Measurements from ENCODE around the gene PSRC1.

The PSRC1 gene

DNA sequence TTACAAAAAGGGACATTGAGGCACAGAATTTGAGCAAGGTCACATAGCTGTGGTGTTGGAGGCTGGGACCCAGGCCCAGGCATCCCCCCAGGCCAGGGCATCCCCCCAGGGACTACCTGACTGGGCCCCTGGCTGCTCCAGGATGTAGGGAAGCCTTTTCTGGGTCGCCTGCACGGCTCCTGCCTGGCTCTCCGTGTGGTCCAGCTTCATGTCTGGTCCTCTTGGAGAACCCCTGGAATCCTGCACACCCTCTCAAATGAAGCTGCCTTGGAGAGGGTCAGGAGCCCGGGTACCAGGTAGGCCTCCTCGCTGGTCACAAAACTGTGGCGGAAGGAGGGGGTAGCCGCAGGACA, 34.5 kb downstream of the PSRC1 start:
- peaks cover 37% of the 10 kb centered on the region for H3K4me1 ChIP-seq (ENCODE audit: insufficient read depth, low read length)

DNA sequence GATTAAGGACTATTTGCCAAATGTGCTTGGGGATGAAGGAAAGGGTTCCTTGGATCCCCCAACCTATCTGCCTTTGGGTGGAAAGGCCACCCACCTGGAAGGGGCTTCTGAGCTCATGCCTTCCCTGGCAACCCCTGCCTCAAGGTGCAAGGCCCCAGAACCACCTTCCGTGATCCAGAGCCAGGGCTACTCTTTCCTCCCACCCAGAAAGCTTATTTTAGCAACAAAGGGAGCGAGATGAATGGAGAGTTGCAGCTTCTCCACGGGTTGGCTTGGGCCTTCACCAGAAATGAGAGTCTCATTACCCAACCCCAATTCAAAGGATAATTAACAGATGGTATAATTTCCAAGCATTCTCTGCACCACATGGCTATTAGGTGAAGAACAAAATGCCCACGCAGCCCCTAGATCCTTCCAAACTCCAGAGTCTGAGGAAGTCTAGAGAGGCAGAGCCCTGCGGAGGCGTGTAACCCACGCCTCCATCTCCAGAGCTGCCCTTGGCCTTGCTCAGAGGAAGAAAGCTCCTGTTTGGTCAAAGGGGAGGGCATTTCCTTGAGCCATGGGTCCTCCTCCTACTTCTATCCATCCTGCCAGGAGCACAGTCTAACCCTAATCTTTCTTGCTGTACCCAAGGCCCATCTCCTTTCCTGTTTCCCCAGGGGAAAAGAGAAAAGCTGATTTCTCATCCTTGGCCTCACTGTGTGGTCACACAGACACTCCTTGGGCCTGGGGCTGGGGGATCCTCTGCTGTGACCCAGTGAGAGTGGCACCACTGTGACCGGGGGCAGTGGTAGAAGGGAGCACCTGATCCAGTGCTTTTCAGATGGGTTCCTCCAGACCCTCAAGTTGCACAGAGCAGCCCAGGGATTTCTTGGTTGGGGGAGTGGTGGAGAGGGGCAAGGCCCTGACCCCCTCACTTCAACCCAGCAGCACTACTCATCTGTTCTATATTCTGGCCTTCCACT, 35.3 kb downstream of the PSRC1 start:
- H3K27me3 ChIP-seq (ENCODE audit: insufficient read depth, low read length): no peaks in the 10 kb centered on the region
- peaks cover 30% of the 10 kb centered on the region for H3K4me1 ChIP-seq (ENCODE audit: insufficient read depth, low read length)
- peaks cover 21% of the 10 kb centered on the region for H3K36me3 ChIP-seq (ENCODE audit: insufficient read depth, low read length)
- H2AFZ ChIP-seq (ENCODE audit: low read depth, low read length): no peak overlapping the region
- H3K4me3 ChIP-seq (ENCODE audit: low read length): no peak overlapping the region
- peaks cover 20% of the 10 kb centered on the region for H3K9me3 ChIP-seq (ENCODE audit: low read length)

More for the DNA sequence above, 34.5 kb downstream of the PSRC1 start:
- H3K27me3 ChIP-seq (ENCODE audit: insufficient read depth, low read length): no peaks in the 10 kb centered on the region
- H3K9me3 ChIP-seq (ENCODE audit: low read length): peaks cover 20% of the 10 kb centered on the region
- H3K4me3 ChIP-seq (ENCODE audit: low read length): no peak overlapping the region
- peaks cover 23% of the 10 kb centered on the region for H3K36me3 ChIP-seq (ENCODE audit: insufficient read depth, low read length)
- no peak overlapping the region for H2AFZ ChIP-seq (ENCODE audit: low read depth, low read length)

DNA sequence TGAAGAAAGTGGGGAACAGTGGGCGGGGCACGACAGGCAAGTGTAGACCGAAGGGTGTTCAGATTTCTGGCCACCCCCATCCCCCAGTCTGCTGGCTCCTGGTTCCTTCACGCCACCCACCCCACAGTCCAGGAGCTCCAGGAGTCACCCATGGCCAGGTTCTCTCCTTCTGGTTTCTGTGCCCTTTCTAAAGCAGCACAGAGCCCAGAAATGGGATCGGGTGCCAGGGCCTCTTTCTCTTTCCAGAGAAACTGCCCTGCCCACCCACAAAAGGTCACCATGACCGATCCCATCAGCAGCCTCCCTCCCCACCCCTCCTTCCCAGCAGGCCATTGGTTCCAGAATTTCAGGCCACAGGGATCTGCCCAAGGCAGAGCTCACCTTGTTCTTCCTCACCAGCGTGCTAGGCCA, 36.8 kb downstream of the PSRC1 start:
- Histone ChIP-seq H3K4me1 (ENCODE audit: insufficient read depth, low read length) (peaks cover 32% of the 10 kb centered on the region), H2AFZ (ENCODE audit: low read depth, low read length) (no peak overlapping the region), H3K27me3 (ENCODE audit: insufficient read depth, low read length) (no peaks in the 10 kb centered on the region), H3K36me3 (ENCODE audit: insufficient read depth, low read length) (peaks cover 5% of the 10 kb centered on the region), H3K9me3 (ENCODE audit: low read length) (peaks cover 7% of the 10 kb centered on the region), H3K4me3 (ENCODE audit: low read length) (no peak overlapping the region)

DNA sequence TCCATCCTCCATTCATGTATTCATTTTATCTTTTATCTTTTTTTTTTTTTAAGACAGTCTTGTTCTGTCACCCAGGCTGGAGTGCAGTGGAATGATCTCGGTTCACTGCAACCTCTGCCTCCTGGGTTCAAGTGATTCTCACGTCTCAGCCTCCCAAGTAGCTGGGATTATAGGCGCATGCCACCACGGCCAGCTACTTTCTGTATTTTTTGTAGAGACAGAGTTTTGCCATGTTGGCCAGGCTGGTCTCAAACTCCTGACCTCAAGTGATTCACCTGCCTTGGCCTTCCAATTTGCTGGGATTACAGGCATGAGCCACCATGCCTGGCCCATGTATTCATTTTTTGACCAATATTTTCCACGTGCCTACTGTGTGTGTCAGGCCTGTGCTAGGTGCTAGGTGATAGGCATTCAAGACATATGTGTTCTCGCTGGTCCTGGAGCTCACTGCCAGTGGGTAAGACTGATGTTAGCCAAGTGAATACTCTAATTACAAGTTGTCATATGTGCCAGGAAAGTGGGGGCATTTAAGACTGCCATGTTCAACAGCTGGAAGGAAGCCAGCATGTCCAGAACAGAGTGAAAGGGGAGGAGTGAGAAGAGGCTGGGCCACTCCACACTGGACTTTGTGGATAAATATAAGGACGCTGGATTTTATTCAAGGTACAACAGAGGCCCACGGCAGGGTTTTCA, 38.9 kb downstream of the PSRC1 start:
- no peak overlapping the region for H3K4me3 ChIP-seq (ENCODE audit: low read length)
- H3K4me1 ChIP-seq (ENCODE audit: insufficient read depth, low read length): peaks cover 22% of the 10 kb centered on the region
- no peak overlapping the region for H2AFZ ChIP-seq (ENCODE audit: low read depth, low read length)
- peaks cover 11% of the 10 kb centered on the region for H3K36me3 ChIP-seq (ENCODE audit: insufficient read depth, low read length)
- no peaks in the 10 kb centered on the region for H3K9me3 ChIP-seq (ENCODE audit: low read length)
- H3K27me3 ChIP-seq (ENCODE audit: insufficient read depth, low read length): no peaks in the 10 kb centered on the region

DNA sequence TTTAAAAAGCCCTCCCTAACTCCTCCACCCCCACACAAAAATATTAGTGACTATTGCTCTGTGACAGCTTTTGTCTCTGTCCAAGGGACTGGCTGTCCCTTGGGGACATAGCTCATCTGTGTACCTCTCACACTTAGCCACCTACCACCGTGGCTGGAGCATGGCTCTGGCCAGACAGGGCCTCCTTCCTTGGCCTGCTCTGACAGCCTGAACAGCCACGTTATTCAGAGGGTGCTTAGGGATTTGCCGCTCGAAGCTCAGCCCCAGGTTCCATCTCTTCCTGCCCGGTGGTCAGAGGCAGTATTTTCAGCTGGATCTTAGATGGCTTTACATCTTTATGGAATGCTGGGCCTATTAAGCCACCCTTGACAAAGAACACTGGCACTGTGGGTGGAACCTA, 39.7 kb downstream of the PSRC1 start:
- no peak overlapping the region for H2AFZ ChIP-seq (ENCODE audit: low read depth, low read length)
- no peak overlapping the region for H3K4me3 ChIP-seq (ENCODE audit: low read length)
- H3K36me3 ChIP-seq (ENCODE audit: insufficient read depth, low read length): peaks cover 19% of the 10 kb centered on the region
- no peaks in the 10 kb centered on the region for H3K27me3 ChIP-seq (ENCODE audit: insufficient read depth, low read length)
- peaks cover 16% of the 10 kb centered on the region for H3K4me1 ChIP-seq (ENCODE audit: insufficient read depth, low read length)
- no peaks in the 10 kb centered on the region for H3K9me3 ChIP-seq (ENCODE audit: low read length)

DNA sequence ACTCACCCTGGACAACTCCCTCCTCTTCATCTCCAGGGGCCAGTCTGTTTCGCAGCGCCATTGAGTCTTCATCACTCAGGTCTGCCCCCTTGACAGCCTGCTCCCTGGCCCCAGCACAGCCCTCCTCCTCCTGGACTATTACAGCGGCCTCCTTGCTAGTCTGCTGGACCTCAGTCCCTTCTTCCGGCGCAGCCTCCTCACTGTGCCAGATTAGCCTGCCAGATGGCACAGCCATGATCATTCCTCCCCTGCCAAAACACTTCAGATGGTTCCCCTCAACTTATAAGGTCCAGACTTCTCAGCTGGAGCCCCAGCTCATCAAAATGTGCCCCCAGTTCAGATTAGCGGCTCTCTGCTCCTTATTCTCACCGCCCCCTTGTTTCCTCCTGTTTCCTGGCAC, 40.6 kb downstream of the PSRC1 start:
- Histone ChIP-seq H3K36me3 (ENCODE audit: insufficient read depth, low read length) (peaks cover 27% of the 10 kb centered on the region), H3K4me3 (ENCODE audit: low read length) (no peak overlapping the region), H3K27me3 (ENCODE audit: insufficient read depth, low read length) (no peaks in the 10 kb centered on the region), H3K9me3 (ENCODE audit: low read length) (no peaks in the 10 kb centered on the region), H2AFZ (ENCODE audit: low read depth, low read length) (no peak overlapping the region), H3K4me1 (ENCODE audit: insufficient read depth, low read length) (peaks cover 16% of the 10 kb centered on the region)

DNA sequence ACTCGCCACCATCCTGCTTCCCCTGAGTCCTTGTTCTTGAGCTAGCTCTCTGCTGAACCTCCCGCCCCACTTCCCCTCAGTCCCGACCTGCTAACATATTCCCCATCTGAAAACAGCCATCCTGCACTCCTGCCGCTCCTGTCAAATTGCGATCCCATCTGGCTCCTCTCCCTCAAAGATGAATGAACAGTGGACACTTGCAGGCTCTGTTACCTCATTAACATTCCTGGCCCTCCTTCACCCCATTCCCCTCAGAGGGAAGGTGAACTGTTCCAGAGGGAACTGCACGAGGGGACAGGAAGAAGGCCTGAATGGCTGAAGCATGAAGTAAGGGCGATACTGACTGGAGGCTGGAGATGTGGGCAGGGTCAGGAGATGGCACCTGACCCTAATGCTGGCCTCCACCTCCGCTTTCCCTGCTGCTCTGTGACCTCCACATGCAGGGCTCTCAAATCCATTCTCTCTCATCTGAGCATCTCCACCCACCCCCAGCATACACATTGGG, 41.1 kb downstream of the PSRC1 start:
- H3K36me3 ChIP-seq (ENCODE audit: insufficient read depth, low read length): peaks cover 32% of the 10 kb centered on the region
- no peaks in the 10 kb centered on the region for H3K9me3 ChIP-seq (ENCODE audit: low read length)
- no peak overlapping the region for H2AFZ ChIP-seq (ENCODE audit: low read depth, low read length)
- H3K4me3 ChIP-seq (ENCODE audit: low read length): no peak overlapping the region
- H3K4me1 ChIP-seq (ENCODE audit: insufficient read depth, low read length): peaks cover 16% of the 10 kb centered on the region
- no peaks in the 10 kb centered on the region for H3K27me3 ChIP-seq (ENCODE audit: insufficient read depth, low read length)

DNA sequence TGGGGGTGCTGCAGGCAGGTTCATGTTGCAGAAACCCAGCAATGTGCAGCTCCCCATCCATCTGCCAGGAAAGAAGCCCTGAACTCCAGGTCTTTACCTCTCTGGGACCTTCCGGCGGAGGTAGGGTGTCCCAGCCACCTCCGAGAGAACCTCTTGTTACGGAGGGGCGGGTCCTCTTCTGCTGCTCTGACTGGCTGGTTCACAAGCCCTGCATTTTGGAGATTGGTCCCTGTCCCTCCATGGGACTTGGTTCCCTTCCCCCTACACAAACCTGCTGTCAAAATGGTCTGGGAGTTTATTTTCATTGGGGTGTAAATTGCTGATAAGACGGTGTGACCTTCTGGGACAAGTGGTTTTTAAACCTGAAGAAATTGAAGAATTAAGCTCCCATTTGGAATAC, 41.6 kb downstream of the PSRC1 start:
- Histone ChIP-seq H3K4me3 (ENCODE audit: low read length) (no peak overlapping the region), H3K4me1 (ENCODE audit: insufficient read depth, low read length) (peaks cover 16% of the 10 kb centered on the region), H3K36me3 (ENCODE audit: insufficient read depth, low read length) (peaks cover 37% of the 10 kb centered on the region), H2AFZ (ENCODE audit: low read depth, low read length) (no peak overlapping the region), H3K9me3 (ENCODE audit: low read length) (no peaks in the 10 kb centered on the region), H3K27me3 (ENCODE audit: insufficient read depth, low read length) (no peaks in the 10 kb centered on the region)

DNA sequence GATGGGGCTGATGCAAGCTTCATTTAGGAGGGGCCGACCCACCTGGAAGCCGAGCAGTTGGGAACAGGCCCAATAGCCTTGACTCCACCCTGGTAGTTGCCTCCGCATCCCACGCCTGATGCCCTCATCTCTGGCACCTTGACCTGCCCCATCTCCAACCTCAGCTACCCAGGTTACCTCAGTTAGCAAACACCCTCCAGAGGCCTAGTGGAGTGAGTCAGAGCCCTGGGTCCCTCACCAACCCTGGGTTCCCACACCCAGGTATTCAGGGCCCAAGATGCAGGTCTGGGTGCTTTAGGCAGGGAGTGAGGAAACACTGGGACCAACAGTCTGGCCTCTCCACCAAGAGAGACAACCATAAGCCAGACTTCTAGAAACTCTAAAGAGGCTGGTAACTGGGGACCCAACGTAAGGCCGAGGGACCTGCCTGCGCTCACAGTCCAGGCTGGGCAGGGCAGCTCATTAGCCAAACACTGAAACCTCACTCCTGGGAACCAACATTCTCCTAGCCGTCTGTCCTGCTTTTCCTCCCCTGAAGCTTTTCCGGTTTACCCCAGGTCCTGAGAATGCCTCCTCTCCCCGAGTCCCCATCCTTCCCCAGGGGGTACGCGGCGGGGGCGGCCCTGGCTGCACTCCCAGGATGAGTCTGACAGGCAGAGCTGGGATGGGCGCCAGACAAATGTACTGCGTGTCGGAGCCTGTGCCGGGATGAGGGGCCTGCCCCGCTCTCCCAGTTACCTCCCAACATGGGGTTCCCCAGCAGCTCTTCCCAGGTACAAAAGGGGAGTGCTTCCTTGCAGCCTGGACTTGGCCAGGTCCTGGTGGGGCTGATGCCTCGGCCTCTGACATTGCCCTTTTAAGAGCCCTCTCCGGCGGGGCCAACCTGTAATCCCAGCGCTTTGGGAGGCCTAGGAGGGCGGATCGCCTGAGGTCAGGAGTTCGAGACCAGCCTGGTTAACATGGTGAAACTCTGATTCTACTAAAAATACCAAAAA, 42.5 kb downstream of the PSRC1 start:
- no peaks in the 10 kb centered on the region for H3K9me3 ChIP-seq (ENCODE audit: low read length)
- H2AFZ ChIP-seq (ENCODE audit: low read depth, low read length): no peak overlapping the region
- peaks cover 46% of the 10 kb centered on the region for H3K36me3 ChIP-seq (ENCODE audit: insufficient read depth, low read length)
- no peak overlapping the region for H3K4me3 ChIP-seq (ENCODE audit: low read length)
- peaks cover 16% of the 10 kb centered on the region for H3K4me1 ChIP-seq (ENCODE audit: insufficient read depth, low read length)
- H3K27me3 ChIP-seq (ENCODE audit: insufficient read depth, low read length): no peaks in the 10 kb centered on the region

DNA sequence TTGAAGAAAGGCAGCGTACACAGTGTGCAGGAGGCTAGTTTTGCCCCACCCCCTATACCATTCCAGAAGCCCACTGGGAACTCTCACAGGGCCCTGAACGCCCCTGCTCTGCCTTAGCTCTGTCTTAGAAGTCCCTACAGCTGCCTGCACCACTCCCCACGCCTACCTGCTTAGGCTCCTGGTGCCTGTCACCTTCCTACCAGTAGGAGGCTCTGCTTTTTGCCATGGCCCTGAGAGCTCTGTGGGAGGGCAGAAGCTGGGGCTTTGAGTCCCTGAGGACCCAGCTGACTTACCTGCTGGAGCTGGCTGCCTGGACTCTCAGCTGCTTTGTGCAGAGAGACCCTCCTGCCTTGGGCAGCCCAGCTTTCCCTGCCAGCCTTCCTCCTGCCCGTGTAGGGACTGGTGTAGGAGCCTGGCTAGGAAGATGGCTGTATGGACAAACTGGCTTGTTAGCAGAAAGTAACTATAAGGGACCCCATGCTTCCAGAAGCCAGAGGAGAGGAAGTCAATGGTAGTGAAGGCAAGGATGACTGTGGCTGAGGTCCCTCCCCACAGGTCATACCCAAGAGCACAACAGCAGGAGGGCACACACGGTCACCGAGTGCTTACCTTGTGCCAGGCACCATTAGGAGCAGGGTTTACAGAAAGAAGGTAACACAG, 43.4 kb downstream of the PSRC1 start:
- H3K36me3 ChIP-seq (ENCODE audit: insufficient read depth, low read length): peaks cover 54% of the 10 kb centered on the region
- peaks cover 16% of the 10 kb centered on the region for H3K4me1 ChIP-seq (ENCODE audit: insufficient read depth, low read length)

DNA sequence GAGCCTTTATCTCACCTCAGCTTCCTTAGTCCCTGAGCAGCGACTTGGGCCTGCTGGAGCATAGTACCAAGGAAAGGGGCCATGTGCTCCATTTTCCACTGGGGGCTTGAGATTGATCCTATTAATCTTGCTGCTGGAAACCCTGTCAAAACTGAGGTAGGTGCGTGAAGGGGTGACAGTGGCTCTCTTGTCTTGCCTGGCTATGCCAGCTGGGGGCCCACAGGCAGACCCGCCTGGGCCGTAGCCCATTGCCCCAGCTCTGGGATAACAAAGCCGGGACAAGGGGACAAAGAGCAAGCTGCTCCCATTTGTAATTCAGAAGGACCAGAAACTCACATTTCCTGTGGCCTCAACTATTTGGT, 43.9 kb downstream of the PSRC1 start:
- Histone ChIP-seq H3K4me1 (ENCODE audit: insufficient read depth, low read length) (peaks cover 16% of the 10 kb centered on the region), H2AFZ (ENCODE audit: low read depth, low read length) (no peak overlapping the region), H3K4me3 (ENCODE audit: low read length) (no peak overlapping the region), H3K27me3 (ENCODE audit: insufficient read depth, low read length) (no peaks in the 10 kb centered on the region), H3K36me3 (ENCODE audit: insufficient read depth, low read length) (peaks cover 57% of the 10 kb centered on the region), H3K9me3 (ENCODE audit: low read length) (no peaks in the 10 kb centered on the region)

More for the DNA sequence above, 43.4 kb downstream of the PSRC1 start:
- Histone ChIP-seq H3K27me3 (ENCODE audit: insufficient read depth, low read length) (no peaks in the 10 kb centered on the region), H3K4me3 (ENCODE audit: low read length) (no peak overlapping the region), H3K9me3 (ENCODE audit: low read length) (no peaks in the 10 kb centered on the region), H2AFZ (ENCODE audit: low read depth, low read length) (no peak overlapping the region)

DNA sequence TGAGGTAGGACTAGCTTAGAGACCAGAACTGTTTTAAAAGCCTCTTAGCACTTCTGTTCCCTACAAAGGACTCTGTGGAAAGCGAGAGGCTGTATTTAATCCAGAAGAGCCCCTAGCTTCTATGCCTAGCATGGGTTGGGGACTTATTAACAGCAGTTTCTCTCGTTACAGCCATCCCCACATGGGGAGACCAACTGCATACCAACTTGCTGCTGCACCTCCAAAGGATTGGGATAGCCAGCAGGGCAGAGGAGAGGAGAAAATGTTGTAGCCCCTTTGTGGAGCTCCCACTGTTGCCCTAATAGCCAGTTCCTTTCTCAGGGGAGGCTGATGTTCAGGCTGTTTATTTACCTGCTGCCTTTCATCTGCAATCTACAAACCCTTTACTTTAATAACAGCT, 44.6 kb downstream of the PSRC1 start:
- Histone ChIP-seq H3K27me3 (ENCODE audit: insufficient read depth, low read length) (no peaks in the 10 kb centered on the region), H3K9me3 (ENCODE audit: low read length) (no peaks in the 10 kb centered on the region), H2AFZ (ENCODE audit: low read depth, low read length) (no peak overlapping the region), H3K4me1 (ENCODE audit: insufficient read depth, low read length) (peaks cover 16% of the 10 kb centered on the region), H3K36me3 (ENCODE audit: insufficient read depth, low read length) (peaks cover 57% of the 10 kb centered on the region), H3K4me3 (ENCODE audit: low read length) (no peak overlapping the region)

Data from neuron (in vitro differentiated cells).